SK-N-SH (cell line): ENCODE data around the gene TMTC2.

Source experiments
- CTCF ChIP-seq: fragments of 200-600 bp; sonication (generic); IDR thresholded peaks from 2 replicates; pipeline ENCODE4 v1.6.1; 2017; ENCODE audit warnings: antibody characterized with exemption, mild to moderate bottlenecking, moderate library complexity
- YY1 ChIP-seq: IDR thresholded peaks from 2 replicates; pipeline ENCODE4 v1.4.0; 2012; ENCODE audit warnings: low read depth, mild to moderate bottlenecking

GRCh38 chr12:82690006-82690405 is 3.3 kb downstream of the TMTC2 start:
- no peak for TF ChIP-seq CTCF
- TF ChIP-seq YY1: no peak
